Stimulated activated CD4-positive, alpha-beta T cell treated with anti-CD3 and anti-CD28 coated beads, Interleukin-1b, Interleukin-23, amount 100 ng/mL, for 24 hours (primary cell): ENCODE data around the gene RAB40C.
"Not testable (repeated sequence)": the region's sequence is repeated elsewhere in the genome, so short reads cannot be mapped to it uniquely, and the experiment has no call there.

Source experiments
- DNase-seq, 4 experiments: peaks; one replicate each; pipeline ENCODE4 v3.0.0-alpha.2; 2020; ENCODE audit warnings: low read depth in 4 of 4, low spot score in 1 of 4

The RAB40C gene

DNA sequence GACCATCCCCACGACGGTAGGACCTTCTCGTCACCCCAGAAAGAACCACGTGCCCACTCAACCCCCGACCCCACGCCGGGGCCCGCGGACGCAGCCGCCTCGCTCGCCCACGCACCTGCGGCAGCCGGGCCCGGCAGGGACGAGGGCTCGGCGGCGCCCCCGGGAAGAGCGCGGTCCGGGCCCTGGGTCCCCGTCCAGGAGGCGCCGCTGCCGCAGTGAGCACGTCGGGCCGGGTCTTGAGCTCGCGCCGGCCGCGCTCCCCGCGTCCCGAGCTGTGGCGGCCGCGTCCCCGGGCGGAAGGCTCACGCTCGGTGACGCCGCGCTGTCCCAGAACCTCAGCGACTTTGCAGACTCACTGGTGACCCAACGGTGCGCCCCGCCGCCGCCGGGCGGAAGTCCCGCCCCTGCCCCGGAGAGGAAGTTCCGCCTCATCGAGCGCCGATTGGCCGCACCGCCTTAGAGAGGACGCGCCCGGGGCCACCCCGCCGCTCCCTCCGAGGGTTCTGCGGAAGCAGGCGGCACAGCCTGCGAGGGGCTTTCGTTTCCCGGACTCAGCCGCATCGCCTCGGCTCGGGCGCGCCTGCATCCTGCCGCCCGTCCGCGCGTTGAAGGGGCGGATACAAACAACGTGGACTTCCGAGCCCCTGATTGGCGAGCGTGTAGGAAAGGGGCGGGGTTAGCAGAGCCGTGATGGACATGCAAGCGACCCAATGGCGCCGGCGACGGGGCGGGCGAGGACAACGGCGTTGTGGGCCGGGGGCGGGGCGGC, 793 bp upstream of the RAB40C start:
- DNase-seq: peak; percentile 91 to 99 (median 95)

DNA sequence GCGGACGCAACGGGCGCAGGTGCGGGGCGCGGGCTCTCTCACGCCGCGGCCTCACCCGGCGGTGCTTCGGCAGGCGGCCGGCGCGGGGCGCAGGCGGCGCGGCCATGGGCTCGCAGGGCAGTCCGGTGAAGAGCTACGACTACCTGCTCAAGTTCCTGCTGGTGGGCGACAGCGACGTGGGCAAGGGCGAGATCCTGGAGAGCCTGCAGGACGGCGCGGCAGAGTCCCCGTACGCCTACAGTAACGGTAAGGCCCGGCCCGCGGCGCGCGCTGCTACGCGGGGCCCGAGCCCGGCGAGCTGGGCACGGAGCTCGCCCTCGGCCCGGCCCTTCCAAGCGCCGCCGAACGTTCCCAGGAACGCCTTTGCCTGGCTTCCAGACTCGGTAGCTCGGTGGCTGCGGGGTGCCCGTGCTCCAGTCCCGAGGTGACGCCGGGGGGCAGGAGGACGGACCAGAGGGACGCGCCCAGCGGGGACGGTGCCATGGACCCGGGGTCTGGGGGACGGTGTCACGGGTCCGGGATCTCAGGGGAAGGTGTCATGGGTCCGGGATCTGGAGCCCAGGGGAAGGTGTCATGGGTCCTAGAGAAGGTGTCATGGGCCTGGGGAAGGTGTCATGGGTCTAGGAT, 435 bp downstream of the RAB40C start:
- DNase-seq: no peak

DNA sequence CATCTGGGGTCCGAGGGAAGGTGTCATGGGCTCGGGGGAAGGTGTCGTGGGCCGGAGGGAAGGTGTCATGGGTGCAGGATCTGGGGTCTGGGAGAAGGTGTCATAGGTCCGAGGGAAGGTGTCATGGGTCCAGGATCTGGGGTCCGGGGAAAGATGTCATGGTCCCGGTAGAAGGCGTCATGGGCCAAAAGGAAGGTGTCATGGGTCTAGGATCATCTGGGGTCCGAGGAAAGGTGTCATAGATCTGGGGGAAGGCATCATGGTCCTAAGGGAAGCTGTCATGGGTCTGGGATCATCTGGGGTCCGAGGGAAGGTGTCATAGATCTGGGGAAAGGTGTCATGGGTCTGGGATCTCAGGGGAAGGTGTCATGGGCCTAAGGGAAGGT, 942 bp downstream of the RAB40C start:
- DNase-seq: no peak

DNA sequence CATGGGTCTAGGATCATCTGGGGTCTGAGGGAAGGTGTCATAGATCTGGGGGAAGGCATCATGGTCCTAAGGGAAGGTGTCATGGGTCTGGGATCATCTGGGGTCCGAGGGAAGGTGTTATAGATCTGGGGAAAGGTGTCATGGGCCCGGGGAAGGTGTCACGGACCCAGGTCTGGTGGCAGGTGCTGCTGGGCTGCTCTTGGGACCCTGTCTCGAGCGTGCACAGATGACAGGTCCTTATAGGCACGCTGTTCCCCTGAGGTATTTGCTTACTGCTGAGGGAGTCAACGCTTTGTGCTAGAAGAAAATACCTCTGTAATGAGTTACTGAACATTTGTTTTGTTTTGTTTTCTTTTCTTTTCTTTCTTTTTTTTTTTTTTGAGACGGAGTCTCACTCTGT, 1.4 kb downstream of the RAB40C start:
- no peak for DNase-seq

DNA sequence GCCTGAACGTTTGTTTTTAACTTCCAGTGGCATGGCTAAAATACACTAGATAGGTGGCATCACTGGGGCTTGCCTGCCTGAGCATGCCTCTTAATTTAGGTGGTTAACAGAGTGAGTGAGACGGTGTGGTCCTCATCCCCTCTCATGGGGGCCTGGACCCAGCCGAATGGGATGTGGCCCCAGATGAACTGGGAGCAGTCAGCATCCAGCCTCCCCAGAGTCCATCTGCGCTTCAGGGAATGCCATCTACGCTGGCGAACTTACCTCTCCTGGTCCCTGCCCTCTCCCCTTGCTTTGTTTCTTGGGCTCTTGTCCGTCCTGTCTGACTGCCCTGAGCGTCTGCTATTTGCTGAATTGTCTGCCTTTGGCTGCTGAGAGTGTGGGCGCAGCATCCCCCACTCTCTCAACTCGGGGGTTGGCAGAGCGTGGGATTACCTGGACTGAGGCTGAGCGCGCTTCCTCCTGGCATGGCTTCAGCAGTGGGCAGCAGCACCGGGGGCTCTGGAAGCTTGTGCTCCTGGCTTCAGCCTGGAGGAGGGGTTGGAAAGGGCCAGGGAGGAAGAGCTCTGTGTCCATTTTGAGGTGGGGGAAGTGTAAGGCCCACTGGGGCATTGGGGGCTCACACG, 2.1 kb downstream of the RAB40C start:
- no peak for DNase-seq

DNA sequence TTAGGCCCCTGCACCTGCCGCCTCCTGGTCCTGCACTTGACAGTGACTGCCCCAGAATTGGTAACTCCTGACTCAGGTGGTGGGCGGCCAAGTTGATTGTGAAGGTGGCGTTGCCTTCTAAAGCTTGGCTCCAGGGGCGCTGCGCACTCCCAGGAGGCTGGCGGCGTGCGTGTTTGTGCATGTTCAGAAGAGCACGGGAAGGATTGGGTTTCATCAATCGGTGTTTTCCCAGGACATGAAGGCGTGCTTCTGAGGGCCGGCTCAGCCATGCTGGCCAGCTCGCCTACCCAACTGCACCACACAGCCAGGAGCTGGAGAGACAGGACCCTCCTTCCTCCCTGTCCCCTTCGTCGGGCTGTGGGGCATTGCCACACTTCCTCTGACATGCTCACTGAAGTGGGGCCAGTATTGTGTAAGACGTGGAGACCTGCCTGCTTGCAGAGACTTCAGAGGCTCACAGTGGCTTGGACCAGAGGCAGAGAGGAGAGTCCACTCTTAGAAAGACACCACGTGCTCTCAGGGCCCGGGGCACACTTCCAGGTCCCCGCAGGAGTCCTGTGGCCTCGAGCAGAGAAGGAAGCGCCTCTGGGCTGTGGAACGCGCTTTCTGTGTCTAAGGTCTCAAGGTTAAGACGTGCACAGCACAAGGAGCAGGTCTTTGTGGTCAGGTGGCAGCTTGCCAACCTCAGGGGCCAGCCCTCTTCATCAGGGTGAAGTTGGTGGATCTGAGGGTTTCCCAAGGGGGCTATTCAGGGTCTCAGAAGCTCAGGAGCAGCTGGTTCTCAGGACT, 2.8 kb downstream of the RAB40C start:
- no peak for DNase-seq

DNA sequence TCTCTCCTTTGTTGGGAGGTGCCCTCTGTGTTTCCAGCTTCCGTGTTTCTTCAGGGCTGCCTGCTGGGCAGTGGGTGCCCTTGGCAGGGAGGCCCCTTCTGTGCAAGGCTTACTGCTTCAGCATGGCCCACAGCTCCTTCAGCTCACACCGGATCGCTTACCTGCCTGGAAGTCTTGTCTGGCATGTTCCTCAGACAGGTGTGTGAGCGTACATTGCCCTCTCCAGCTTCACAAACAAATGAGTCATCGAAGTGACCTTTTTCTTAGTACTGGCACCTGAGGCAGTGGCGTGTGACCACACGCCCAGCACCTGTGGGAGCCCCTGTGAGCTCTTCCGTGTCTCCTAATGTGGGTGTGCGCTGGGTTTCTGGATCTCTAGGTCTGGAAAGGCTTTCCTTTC, 3.5 kb downstream of the RAB40C start:
- no peak for DNase-seq

DNA sequence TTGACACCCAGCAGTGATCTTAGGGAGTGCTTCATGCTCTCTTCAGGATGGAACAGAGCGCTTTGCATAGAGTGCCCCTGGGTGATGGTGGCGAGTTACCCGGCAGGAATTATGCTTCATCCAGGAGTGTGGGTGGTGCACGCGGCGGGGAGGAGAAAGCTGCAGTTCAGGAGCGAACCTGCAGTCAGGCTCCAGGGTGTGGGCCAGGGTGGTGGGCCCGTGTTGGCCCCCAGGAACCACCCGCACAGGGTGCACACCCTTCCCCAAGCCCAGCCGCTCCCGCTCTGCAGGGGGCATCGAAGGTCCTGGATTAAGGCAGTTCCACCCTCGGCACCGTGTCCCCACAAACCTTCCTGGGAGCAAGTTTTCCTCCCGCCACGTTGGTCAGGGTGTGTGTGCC, 3.9 kb downstream of the RAB40C start:
- DNase-seq: no peak

DNA sequence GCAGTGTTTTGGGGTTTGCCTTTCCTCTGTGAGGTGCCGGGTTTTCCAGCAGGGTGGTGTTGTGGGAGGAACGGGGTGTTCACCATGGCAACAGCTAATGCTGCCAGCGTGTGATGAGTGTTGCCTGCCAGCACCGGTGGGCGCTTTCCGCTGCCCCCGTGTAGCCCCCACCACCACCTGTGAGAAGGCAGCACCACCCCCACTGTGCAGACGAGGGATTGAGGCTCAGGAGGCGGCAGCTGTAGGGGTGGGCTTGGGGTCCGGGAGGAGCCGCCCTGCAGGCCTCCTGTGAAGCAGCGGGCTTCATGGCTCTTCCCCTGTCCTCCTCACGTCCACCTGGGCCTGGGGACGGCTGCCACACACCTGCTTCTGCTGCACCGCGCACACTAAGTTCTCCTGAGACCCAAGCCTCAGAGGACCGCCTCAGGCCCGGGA, 5.2 kb downstream of the RAB40C start:
- DNase-seq: no peak

DNA sequence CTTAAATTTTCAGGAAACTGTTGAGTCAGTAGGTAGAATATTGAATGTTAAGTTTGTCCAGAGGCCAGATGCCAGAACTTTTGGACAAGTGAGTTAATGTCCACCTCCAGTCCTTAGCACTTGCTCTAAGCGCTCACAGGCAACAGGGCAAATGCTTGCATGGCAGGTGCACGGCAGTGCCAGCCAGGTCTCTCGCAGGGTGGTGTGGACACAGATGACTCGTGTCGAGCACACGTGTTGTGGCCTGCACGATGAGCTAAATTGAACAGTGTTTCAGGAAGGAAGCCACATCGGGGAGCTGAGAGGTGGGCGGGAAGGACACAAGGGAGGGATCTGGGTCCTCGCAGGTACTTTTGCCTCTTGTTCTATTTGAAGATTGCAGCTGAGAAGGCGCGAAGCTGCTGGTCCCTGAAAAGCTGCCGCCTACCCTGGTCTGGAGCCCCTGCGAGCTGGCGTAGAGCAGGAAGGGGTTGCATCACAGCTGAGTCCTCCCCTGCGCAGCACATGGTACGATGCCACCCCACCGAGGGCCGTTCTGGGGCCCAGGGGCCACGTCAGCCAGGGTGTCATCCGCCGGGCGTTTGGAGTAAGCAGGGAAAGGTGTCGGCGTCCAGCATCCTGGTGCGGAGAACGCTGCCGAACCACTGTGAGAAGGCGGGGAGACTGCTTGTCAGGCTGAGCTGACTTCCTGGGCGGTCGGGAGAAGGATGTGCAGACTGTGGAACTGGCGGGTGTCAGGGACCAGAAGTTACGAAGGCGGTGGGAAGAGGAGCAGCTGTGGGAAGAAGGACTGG, 6.3 kb downstream of the RAB40C start:
- DNase-seq: no peak

DNA sequence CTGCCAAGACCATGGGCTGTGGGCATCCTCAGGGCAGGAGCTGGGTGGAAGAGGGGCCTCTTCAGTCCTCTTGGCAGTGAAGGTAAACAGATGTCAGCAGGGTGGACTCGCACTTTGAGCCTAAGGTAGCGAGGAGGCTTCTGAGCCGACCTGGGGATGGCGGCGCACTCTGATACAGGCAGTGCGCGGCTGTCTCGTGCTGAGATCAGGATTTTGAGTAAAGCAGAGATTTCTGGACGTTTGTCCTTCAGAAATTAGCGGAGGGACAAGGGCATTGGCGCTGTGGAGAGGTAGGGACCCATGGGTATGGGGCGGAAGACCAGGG, 6.8 kb downstream of the RAB40C start:
- no peak for DNase-seq

DNA sequence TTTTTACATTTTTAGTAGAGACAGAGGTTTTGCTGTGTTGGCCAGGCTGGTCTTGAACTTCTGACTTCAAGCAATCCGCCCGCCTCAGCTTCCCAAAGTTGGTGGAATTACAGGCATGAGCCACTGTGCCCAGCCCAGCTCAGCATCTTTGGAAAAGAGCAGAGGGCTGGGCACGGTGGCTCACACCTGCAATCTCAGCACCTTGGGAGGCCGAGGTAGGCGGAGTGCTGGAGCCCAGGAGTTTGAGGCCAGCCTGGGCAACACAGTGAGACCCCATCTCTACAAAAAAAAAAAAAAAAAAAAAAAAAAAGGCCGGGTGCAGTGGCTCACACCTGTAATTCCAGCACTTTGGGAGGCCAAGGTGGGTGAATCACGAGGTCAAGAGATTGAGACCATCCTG, 7.8 kb downstream of the RAB40C start:
- not testable (repeated sequence) for DNase-seq

DNA sequence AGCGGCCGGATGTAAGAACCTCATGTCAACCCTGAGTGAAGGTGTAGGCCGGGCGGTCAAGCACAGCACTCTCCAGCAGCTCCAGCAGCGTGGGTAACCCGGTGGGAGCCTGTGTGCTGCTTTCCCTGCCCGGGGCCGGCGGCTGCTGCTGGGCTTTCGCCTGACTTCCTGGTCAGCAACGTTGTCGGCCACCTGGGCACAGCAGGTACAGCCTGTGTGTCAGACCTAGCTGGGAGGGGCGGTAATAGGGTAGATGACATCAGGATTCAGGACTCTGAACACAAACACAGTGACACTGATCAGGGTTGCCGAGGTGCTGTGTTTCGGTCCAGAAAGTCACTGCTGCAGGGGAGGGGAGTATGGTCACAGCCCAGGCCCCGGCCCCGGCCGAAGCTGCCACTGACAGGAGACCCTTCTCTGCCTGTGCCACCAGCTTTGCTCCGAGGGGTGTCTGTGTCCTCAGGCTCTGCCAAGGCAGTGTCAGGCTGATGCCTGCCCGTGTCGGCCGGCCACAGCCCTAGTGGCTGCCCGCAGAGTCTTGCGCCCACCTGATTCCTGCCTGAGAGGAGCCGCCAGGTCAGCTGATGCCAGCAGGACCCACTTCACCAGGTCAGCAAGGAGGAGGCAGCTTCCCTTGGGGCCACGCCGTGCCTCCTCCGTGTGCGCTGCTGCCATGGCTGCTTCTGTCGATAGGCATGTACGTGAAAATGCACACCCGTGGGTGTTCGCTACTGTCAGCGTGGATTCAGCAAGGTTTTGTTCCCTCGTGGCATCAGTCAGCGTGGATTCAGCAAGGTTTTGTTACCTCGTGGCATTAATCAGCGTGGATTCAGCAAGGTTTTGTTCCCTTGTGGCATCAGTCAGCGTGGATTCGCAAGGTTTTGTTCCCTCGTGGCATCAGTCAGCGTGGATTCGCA, 9.2 kb downstream of the RAB40C start:
- DNase-seq: no peak

DNA sequence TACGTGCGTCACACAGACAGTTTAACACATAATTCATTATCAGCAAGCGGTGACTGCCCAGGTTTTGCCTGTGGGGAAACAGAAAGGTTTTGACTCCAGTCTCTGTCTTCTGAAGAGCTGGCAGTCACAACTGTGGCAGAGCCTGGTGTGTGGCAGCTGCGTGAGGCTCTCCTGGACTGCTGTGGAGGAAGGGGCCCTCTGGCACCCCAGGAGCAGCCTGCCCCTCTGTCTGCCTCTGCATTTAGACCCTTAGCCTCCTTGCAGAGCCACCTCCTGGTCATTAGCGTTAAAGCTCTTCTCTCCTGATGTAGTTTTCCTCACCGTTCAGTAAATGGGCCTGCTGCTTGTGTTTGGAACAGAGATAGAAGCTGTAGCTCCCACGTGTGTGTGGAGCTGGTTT, 10.9 kb downstream of the RAB40C start:
- DNase-seq: no peak

DNA sequence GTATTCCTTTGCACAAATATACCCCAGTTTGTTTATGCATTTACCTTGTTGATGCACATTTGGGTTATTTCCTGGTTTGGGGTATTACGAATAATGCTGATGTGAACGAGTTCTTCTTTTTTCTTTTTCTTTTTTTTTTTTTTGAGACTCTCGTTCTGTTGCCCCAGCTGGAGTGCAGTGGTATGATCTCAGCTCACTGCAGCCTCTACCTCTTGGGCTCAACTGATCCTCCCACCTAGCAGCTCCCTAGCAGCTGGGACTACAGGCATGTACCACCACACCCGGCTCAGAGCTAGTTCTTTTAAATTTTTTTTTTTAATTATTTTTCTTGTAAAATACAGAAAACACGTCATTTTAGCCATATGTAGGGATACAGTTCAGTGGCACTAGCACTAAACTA, 14.1 kb downstream of the RAB40C start:
- DNase-seq: no peak

DNA sequence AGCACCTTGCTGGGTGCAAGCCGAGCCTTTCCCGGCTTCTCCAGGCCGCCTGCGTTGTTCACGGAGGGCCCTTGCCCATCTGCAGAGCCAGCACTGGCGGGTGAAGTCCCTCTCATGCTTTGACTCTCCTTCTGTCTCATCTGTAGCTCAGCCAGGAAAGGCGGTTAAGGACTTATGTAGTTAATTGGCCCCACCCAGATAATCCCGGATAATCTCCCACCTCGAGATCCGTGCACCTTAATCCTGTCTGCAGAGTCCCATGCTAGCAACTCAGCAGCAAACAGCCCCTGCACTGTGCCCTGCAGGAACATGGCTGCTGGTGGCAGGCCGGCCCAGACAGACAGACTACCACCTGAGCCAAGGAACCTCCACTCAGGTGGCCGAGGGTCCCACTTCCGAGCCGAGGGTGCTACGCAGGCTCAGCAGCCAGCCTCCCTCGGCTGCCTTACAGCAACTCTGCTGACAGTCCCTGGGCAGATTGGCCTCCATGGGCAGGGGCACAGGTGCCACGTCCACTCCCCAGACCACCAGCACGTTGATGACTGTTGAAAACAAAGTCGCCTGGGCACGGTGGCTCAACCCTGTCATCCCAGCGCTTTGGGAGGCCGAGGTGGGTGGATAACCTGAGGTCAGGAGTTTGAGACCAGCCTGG, 16.9 kb downstream of the RAB40C start:
- no peak for DNase-seq

DNA sequence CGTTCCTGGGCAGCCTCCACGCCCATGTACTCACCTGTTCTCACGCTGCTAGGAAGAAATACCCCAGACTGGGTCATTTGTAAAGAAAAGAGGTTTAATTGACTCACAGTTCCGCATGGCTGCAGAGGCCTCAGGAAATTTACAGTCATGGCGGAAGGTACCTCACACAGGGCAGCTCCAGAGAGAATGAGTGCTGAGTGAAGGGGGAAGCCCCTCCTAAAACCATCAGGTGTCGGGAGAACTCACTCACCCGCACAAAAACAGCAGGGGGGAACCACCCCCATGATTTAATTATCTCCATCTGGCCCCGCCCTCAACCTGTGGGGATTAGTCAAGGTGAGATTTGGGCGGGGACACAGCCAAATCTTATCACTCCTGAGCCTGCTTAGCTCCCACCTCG, 18.2 kb downstream of the RAB40C start:
- peak in 2 of 4 experiments; percentile 20 to 63 for DNase-seq

DNA sequence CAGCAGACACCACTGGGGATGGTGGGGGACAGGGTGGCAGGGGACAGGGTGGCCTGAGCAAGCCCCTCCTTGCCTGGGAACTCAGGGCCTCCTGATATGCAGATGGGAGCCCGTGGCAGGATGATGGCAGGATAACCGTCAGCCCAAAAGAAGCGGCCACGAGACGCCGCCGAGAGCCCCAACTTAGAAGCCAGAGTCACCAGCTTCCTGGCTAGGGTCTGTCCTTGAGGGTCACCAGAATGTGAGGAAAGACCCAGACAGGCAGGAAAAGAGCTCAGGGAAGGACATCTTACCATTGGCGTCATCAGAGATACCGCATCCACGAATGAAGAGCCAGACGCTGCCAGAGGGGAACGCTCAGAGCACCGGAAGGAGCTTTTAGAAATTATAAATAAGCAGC, 19.4 kb downstream of the RAB40C start:
- DNase-seq: no peak

DNA sequence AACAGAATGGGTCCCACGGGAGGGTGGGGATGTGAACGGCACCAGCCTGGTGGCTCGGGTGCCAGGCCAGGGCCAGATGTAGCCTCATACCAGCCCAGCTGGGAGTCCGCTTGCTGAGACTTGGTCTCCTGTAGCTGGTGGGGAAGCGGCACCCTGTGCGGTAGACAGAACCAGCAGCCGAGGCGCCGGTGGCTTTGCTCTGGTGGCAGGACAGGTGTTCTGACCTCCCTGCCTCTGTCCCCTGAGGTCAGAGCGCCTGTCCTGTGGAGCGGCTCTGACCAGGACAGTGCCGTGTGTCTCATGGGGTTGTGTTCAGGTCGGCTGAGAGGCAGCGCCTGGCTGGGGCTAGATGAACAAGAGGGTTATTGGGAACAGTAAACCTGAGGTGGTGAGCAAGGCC, 20.1 kb downstream of the RAB40C start:
- DNase-seq: no peak
